Type B pancreatic cell (in vitro differentiated cells): ENCODE results near the gene LRCOL1. TPM values are rescaled to one million over a fixed set of nuclear protein-coding genes. Genes with fewer than 3 reads are reported as not detected.

Experiments
- DNase-seq: peaks from one replicate; pipeline ENCODE4 v3.0.0; 2021; ENCODE audit warnings: mixed read lengths; ENCODE audit not compliant: unreplicated experiment; ENCODE audit errors: extremely low spot score
- H3K27ac Mint-ChIP-seq: 2 replicates; pipeline ENCODE4 v1.8.0; 2021; ENCODE audit warnings: mild to moderate bottlenecking, mixed read lengths
- H3K27me3 Mint-ChIP-seq: 2 replicates; pipeline ENCODE4 v1.8.0; 2021; ENCODE audit warnings: mixed read lengths
- H3K36me3 Mint-ChIP-seq: 2 replicates; pipeline ENCODE4 v1.8.0; 2021; ENCODE audit warnings: mixed read lengths
- H3K4me1 Mint-ChIP-seq: one replicate; pipeline ENCODE4 v1.8.0; 2021; ENCODE audit warnings: mixed read lengths; ENCODE audit not compliant: unreplicated experiment
- H3K4me3 Mint-ChIP-seq: 2 replicates; pipeline ENCODE4 v1.8.0; 2021; ENCODE audit warnings: mild to moderate bottlenecking, mixed read lengths
- H3K9me3 Mint-ChIP-seq: 2 replicates; pipeline ENCODE4 v1.8.0; 2021; ENCODE audit warnings: mixed read lengths
- total RNA-seq: library from RNA; stranded (reverse); gene quantifications from 2 replicates; pipeline ENCODE4 v1.2.1, GENCODE V29; 2021; ENCODE audit warnings: low replicate concordance
- TF ChIP-seq, protein P1 (sequence below): fragments of 200-600 bp; sonication (generic); conservative IDR thresholded peaks from 2 replicates; pipeline ENCODE4 v1.5.0; 2021; ENCODE audit warnings: antibody characterized with exemption, mild to moderate bottlenecking

Gene LRCOL1
- total RNA-seq, 1 donor from 2014 or later = not detected

DNA sequence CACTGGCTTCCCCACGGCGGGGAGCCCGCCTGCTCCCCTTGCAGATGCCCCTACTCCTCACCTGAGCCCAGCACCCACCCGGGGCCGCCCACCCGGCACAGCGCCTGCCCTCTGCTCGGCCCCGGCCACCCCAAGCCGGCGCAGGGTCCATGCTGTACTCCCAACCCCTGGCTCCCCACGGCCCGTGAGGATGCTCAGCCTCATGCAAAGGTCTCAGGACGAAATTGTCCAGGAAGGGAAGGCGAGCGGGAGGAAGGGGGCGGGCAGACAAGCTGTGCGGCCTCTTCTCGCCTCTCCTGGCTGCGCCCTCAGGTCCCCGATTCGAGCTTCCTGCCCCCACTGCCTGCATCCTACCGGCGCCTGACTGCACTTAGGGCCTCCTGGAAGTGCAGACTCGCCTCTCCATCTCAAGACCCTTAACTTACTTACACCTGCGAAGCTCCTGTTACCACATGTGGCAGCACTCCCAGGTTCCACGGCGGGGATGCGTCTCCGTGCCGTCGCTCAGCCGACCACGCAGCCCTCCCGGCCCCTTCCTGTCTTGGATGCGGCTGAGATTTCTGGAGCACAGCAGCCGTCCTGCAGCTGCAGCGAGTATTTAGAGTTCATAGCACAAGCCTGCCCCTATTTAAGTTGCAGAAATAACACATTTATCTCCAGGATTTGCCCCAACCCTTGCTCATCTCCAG, 18.0 kb downstream of the LRCOL1 start:
- TF ChIP-seq, protein P1, sequence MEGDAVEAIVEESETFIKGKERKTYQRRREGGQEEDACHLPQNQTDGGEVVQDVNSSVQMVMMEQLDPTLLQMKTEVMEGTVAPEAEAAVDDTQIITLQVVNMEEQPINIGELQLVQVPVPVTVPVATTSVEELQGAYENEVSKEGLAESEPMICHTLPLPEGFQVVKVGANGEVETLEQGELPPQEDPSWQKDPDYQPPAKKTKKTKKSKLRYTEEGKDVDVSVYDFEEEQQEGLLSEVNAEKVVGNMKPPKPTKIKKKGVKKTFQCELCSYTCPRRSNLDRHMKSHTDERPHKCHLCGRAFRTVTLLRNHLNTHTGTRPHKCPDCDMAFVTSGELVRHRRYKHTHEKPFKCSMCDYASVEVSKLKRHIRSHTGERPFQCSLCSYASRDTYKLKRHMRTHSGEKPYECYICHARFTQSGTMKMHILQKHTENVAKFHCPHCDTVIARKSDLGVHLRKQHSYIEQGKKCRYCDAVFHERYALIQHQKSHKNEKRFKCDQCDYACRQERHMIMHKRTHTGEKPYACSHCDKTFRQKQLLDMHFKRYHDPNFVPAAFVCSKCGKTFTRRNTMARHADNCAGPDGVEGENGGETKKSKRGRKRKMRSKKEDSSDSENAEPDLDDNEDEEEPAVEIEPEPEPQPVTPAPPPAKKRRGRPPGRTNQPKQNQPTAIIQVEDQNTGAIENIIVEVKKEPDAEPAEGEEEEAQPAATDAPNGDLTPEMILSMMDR = no peak
- Mint-ChIP-seq H3K36me3 (no peaks in the 10 kb centered on the region), H3K9me3 (no peaks in the 10 kb centered on the region), H3K27ac (no peak overlapping the region), H3K27me3 (peaks cover 32% of the 10 kb centered on the region), H3K4me3 (no peak overlapping the region), H3K4me1 (peaks cover 8% of the 10 kb centered on the region)
- DNase-seq = no peak

DNA sequence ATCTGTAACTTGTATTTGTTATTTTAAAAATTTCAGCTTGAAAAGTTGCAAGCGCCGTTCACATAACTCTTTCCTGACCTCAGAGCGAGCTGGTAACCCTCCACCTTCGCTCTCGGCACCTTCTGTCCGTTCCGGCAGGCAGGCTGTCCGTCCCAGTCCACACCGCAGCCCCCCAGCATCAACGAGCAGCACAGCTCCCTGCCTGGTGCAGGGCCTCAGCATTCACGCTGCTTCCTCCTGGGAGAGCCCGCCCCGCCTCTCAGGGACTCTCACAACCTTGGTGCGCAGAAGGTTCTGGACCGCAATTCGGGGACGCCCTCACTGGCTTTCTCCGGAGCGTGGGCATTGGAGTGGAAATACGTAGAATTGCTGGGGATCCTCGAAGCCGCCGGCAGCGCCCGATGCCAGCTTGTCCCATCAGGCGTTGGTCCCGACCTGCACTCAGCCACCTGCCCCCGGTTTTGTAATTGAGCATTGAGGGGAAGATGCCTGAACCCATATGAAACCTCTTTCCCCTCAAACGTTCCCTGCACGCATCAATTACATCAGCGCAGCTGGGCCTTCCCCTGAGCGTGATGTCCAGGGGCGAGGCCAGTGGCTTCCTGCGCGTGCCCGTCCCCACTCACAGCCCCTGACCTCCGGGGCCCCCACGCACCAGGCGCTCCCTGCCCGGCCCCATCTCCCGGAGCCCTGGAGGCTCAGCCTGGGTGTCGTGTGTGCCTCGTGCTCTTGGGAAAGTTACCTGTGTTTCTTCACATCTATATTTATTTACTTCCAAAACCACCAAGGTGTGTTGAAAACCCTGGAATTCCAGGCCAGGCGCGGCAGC, 19.1 kb downstream of the LRCOL1 start:
- no peaks in the 10 kb centered on the region for H3K9me3 Mint-ChIP-seq
- DNase-seq = no peak
- no peaks in the 10 kb centered on the region for H3K36me3 Mint-ChIP-seq
- no peak overlapping the region for H3K27ac Mint-ChIP-seq
- peaks cover 30% of the 10 kb centered on the region for H3K27me3 Mint-ChIP-seq
- TF ChIP-seq, protein P1 = no peak
- H3K4me1 Mint-ChIP-seq = peaks cover 8% of the 10 kb centered on the region
- no peak overlapping the region for H3K4me3 Mint-ChIP-seq

DNA sequence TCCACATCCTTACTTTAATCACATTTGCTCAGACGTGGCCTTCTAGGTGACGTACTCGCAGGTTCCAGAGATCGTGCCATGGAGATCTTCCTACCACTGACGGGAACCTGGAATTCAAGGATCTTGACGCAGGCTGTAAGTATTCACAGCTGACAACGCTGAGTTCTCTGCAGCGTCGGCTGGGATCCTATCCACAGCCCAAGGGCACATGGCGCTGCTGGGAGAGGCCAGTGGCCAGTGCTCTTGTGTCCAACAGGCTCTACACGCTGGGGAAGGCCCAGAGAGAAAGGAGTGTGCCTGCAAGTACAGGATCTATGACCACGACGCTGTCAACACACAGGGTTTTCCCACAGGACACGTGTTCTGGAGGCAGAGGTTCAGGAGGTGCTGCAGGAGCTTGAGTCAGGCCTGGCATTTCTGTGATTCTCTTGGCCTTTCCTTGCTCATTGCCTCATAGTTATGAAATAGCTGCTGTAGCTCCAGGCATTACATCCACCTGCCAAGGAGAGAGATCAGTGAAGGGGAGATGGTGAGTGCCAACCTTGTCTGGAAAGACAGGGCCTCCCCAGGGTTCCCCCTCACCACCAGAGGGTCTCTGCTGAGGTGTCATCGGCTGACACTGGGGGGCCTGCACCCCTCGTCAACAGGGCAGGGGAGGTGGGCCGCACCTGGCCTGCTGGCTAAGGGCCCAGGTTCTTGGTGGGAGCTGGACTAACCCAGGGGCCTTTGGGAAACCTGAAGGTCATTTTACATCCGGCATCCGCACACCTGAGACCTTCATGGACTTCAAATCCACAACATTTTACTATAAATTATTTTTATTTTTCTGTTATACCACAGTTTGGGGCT, 21.3 kb downstream of the LRCOL1 start:
- Mint-ChIP-seq H3K27me3 (peaks cover 22% of the 10 kb centered on the region), H3K27ac (no peak overlapping the region), H3K4me1 (peaks cover 5% of the 10 kb centered on the region), H3K36me3 (no peaks in the 10 kb centered on the region), H3K4me3 (no peak overlapping the region), H3K9me3 (no peaks in the 10 kb centered on the region)
- TF ChIP-seq, protein P1 = no peak
- DNase-seq = no peak

DNA sequence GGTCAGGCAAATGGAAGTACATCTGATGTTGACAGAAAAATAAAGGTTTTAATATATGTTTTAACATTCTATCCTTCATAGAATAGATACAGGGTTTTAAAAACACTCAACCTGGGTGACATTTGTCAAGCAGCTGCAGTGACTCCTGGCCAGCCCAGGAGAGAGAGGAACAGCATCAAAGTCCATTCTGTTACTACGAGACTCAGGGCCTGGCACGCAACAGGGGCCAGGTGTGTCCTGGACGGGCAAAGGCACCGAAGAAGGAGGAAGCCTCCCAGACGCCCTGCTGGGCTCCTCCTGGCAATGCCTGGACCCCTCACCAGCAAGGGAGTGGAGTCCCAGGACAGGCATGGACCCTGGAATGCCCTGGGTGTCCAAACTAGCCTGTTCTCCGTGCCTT, 22.1 kb downstream of the LRCOL1 start:
- DNase-seq = no peak
- Mint-ChIP-seq H3K27ac (no peak overlapping the region), H3K4me3 (no peak overlapping the region), H3K9me3 (no peaks in the 10 kb centered on the region), H3K4me1 (peaks cover 3% of the 10 kb centered on the region), H3K27me3 (peaks cover 23% of the 10 kb centered on the region), H3K36me3 (peaks cover 4% of the 10 kb centered on the region)
- TF ChIP-seq, protein P1 = no peak

DNA sequence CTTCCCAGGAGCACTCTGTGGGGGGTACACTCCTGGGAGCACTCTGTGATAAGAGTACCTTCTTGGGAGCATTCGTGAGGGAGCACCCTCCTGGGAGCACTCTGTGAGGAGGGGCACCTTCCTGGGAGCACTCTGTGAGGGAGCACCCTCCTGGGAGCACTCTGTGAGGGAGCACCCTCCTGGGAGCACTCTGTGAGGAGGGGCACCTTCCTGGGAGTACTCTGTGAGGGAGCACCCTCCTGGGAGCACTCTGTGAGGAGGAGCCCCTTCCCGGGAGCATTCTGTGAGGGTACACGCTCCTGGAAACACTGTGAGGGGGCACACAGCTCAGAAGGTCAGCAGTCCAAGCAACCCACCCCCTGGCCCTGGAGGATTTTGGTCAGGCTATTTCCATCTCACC, 22.6 kb downstream of the LRCOL1 start:
- DNase-seq = no peak
- no peak overlapping the region for H3K27ac Mint-ChIP-seq
- H3K4me1 Mint-ChIP-seq = peaks cover 3% of the 10 kb centered on the region
- TF ChIP-seq, protein P1 = no peak
- H3K4me3 Mint-ChIP-seq = no peak overlapping the region
- no peaks in the 10 kb centered on the region for H3K9me3 Mint-ChIP-seq
- H3K36me3 Mint-ChIP-seq = peaks cover 4% of the 10 kb centered on the region
- peaks cover 23% of the 10 kb centered on the region for H3K27me3 Mint-ChIP-seq
